AG04449 (cell line): Measurements from ENCODE around the gene PALMD.

Source experiments
- CTCF ChIA-PET: fragments of 350-600 bp; formaldehyde crosslinking; extraction: SDS; loops from one replicate; lab custom pipeline; 2021; ENCODE audit warnings: antibody characterized with exemption; lab: Yijun Ruan, JAX
- POLR2A ChIA-PET: fragments of 400-600, 350-600 bp; formaldehyde crosslinking; extraction: SDS; loops from one replicate; lab custom pipeline; 2020; ENCODE audit warnings: antibody characterized with exemption, inconsistent platforms; lab: Yijun Ruan, JAX
- DNase-seq: peaks from one replicate; pipeline ENCODE4 v3.0.0-alpha.2; 2010; ENCODE audit warnings: low read depth, low spot score
- H3K4me3 ChIP-seq: 2 replicates; pipeline ENCODE4 v1.5.1; 2011; ENCODE audit warnings: low read depth, mild to moderate bottlenecking, control low read depth, low read length
- CTCF ChIP-seq: IDR thresholded peaks from one replicate; pipeline ENCODE4 v1.5.1; 2011; ENCODE audit warnings: mild to moderate bottlenecking, moderate library complexity, low read length, control low read depth, inconsistent platforms; ENCODE audit not compliant: insufficient read depth; ENCODE audit errors: missing control alignments

The PALMD gene

GRCh38 chr1:99674115-99675064 is 28.5 kb downstream of the PALMD start:
- TF ChIP-seq CTCF, result no peak
- ChIA-PET POLR2A (interaction anchor here (1.2 kb wide), 1 partner anchor 8 kb away, joined by 3 read pairs; no protein-coding TSS in a partner anchor), CTCF (interaction anchor here (0.7 to 3.4 kb wide), 3 partner anchors 9 to 22 kb away, joined by 3 to 17 read pairs (median 4); no protein-coding TSS in a partner anchor)
- H3K4me3 ChIP-seq, result no peak overlapping the region
- DNase-seq, result no peak

- no peak for TF ChIP-seq CTCF
- DNase-seq, result no peak
- H3K4me3 ChIP-seq, result no peak overlapping the region
- POLR2A ChIA-PET, result no interaction called here
- CTCF ChIA-PET, result no interaction called here
Measured at GRCh38 chr1:99675292-99675691, 29.4 kb downstream of the PALMD start.

- H3K4me3 ChIP-seq, result no peak overlapping the region
- TF ChIP-seq CTCF, result no peak
- ChIA-PET POLR2A (no interaction called here), CTCF (interaction anchor here (1.4 to 1.5 kb wide), 2 partner anchors 10 to 31 kb away, joined by 3 read pairs; no protein-coding TSS in a partner anchor)
- no peak for DNase-seq
Measured at GRCh38 chr1:99675994-99676393, 30.1 kb downstream of the PALMD start.

GRCh38 chr1:99676876-99677275 is 31.0 kb downstream of the PALMD start:
- DNase-seq, result no peak
- POLR2A ChIA-PET, result no interaction called here
- H3K4me3 ChIP-seq, result no peak overlapping the region
- CTCF ChIA-PET, result interaction anchor here (1.4 to 1.5 kb wide), 2 partner anchors 9 to 30 kb away, joined by 3 read pairs; no protein-coding TSS in a partner anchor
- TF ChIP-seq CTCF, result no peak

- POLR2A ChIA-PET, result no interaction called here
- no peak overlapping the region for H3K4me3 ChIP-seq
- CTCF ChIA-PET, result interaction anchor here (1.4 kb wide), 1 partner anchor 30 kb away, joined by 3 read pairs; no protein-coding TSS in a partner anchor
- no peak for DNase-seq
- no peak for TF ChIP-seq CTCF
Measured at GRCh38 chr1:99677416-99677815, 31.5 kb downstream of the PALMD start.

GRCh38 chr1:99680270-99680669 is 34.4 kb downstream of the PALMD start:
- POLR2A ChIA-PET, result no interaction called here
- DNase-seq, result no peak
- H3K4me3 ChIP-seq, result no peak overlapping the region
- CTCF ChIA-PET, result interaction anchor here (0.8 kb wide), 1 partner anchor 11 kb away, joined by 3 read pairs; no protein-coding TSS in a partner anchor
- no peak for TF ChIP-seq CTCF
